Measurements from ENCODE around the gene ARID4B.
"Not testable (repeated sequence)": the region's sequence is repeated elsewhere in the genome, so short reads cannot be mapped to it uniquely, and the experiment has no call there.

The ARID4B gene

GRCh38 chr1:235169986-235170385, 158.0 kb downstream of the ARID4B start:
- Histone ChIP-seq H3K36me3 (peaks cover 44 to 76% (median 51%) of the 10 kb centered on the region in 3 donors), H3K4me1 (no peaks in the 10 kb centered on the region), H3K9me3 (no peaks in the 10 kb centered on the region), H3K4me3 (no peak overlapping the region), H3K27me3 (no peaks in the 10 kb centered on the region), H3K27ac (no peak overlapping the region)
- no peak for TF ChIP-seq CTCF (IDR thresholded peaks at IDR 0.05)
- intact Hi-C loops (cut with DNase I; ENCODE audit: low total_unique reads), result no loop called here
- no peak for DNase-seq

- DNase-seq, result no peak
- Histone ChIP-seq H3K4me1 (no peaks in the 10 kb centered on the region), H3K4me3 (no peak overlapping the region), H3K27ac (no peak overlapping the region), H3K36me3 (peaks cover 32 to 63% (median 39%) of the 10 kb centered on the region in 3 donors), H3K27me3 (no peaks in the 10 kb centered on the region), H3K9me3 (no peaks in the 10 kb centered on the region)
- no peak for TF ChIP-seq CTCF (IDR thresholded peaks at IDR 0.05)
- intact Hi-C loops (cut with DNase I; ENCODE audit: low total_unique reads), result no loop called here
Measured at GRCh38 chr1:235168375-235168774, 159.6 kb downstream of the ARID4B start.

GRCh38 chr1:235161685-235162327, 166.2 kb downstream of the ARID4B start:
- Histone ChIP-seq H3K4me1 (peaks cover 0 to 22% (median 10%) of the 10 kb centered on the region in 4 donors), H3K4me3 (peak overlapping the region; percentile 63 to 88), H3K27ac (peak overlapping the region; percentile 81 to 88), H3K27me3 (no peaks in the 10 kb centered on the region), H3K9me3 (no peaks in the 10 kb centered on the region), H3K36me3 (peaks cover 8 to 28% (median 11%) of the 10 kb centered on the region in 3 donors)
- intact Hi-C loops (cut with DNase I; ENCODE audit: low total_unique reads), result no loop called here
- TF ChIP-seq CTCF (IDR thresholded peaks at IDR 0.05), result no peak
- no peak for DNase-seq

GRCh38 chr1:235160957-235161684, 166.9 kb downstream of the ARID4B start, which contains the start of gene RBM34:
Gene RBM34, minus strand, starts transcription at chr1:235161250. Its CDS starts 24 bp downstream, at chr1:235161226.
- H3K4me1 ChIP-seq, result peaks cover 0 to 25% (median 10%) of the 10 kb centered on the region in 4 donors
- no peaks in the 10 kb centered on the region for H3K27me3 ChIP-seq
- intact Hi-C loops (cut with DNase I; ENCODE audit: low total_unique reads), result no loop called here
- DNase-seq, result peak; percentile 91 to 95
- H3K4me3 ChIP-seq, result peak within 1 kb of the TSS; percentile 63 to 88
- TF ChIP-seq CTCF (IDR thresholded peaks at IDR 0.05), result peak; percentile 39 to 41
- H3K9me3 ChIP-seq, result no peaks in the 10 kb centered on the region
- peaks cover 11 to 31% (median 16%) of the 10 kb centered on the region in 3 donors for H3K36me3 ChIP-seq
- H3K27ac ChIP-seq, result peak within 1 kb of the TSS; percentile 81 to 88

GRCh38 chr1:235160383-235160956, 167.5 kb downstream of the ARID4B start:
- Histone ChIP-seq H3K27ac (peak overlapping the region; percentile 81 to 88), H3K27me3 (no peaks in the 10 kb centered on the region), H3K36me3 (peaks cover 14 to 36% (median 16%) of the 10 kb centered on the region in 3 donors), H3K4me3 (peak overlapping the region; percentile 63 to 88), H3K4me1 (peaks cover 0 to 25% (median 10%) of the 10 kb centered on the region in 4 donors), H3K9me3 (no peaks in the 10 kb centered on the region)
- no peak for DNase-seq
- intact Hi-C loops (cut with DNase I; ENCODE audit: low total_unique reads), result no loop called here
- no peak for TF ChIP-seq CTCF (IDR thresholded peaks at IDR 0.05)

- intact Hi-C loops (cut with DNase I; ENCODE audit: low total_unique reads); H3K27me3 ChIP-seq; DNase-seq; H3K9me3 ChIP-seq; H3K27ac ChIP-seq: not testable (repeated sequence)
- Histone ChIP-seq H3K4me3 (peak overlapping the region; percentile 63 to 88), H3K4me1 (peaks cover 0 to 25% (median 10%) of the 10 kb centered on the region in 4 donors), H3K36me3 (peaks cover 14 to 42% (median 16%) of the 10 kb centered on the region in 3 donors)
Measured at GRCh38 chr1:235159930-235160329, 168.0 kb downstream of the ARID4B start.

GRCh38 chr1:235159284-235159683, 168.7 kb downstream of the ARID4B start:
- DNase-seq; H3K9me3 ChIP-seq; H3K4me3 ChIP-seq; H3K27me3 ChIP-seq; H3K27ac ChIP-seq; intact Hi-C loops (cut with DNase I; ENCODE audit: low total_unique reads): not testable (repeated sequence)
- Histone ChIP-seq H3K36me3 (peaks cover 15 to 48% (median 22%) of the 10 kb centered on the region in 3 donors), H3K4me1 (peaks cover 0 to 25% (median 10%) of the 10 kb centered on the region in 4 donors)
